ENCODE data around the gene MX2. TPM values are rescaled to one million over a fixed set of nuclear protein-coding genes. Genes with fewer than 3 reads are reported as not detected.
A peak's percentile ranks its signal among the peaks of the same experiment; 100 is the strongest.

The MX2 gene
- total and polyA plus RNA-seq, 9 of the 15 experiments (the other 6 are each of a cell fraction or from before 2014, with no cell fraction given) = 0.10 to 0.95 (median 0.47) TPM; not detected in 1

DNA sequence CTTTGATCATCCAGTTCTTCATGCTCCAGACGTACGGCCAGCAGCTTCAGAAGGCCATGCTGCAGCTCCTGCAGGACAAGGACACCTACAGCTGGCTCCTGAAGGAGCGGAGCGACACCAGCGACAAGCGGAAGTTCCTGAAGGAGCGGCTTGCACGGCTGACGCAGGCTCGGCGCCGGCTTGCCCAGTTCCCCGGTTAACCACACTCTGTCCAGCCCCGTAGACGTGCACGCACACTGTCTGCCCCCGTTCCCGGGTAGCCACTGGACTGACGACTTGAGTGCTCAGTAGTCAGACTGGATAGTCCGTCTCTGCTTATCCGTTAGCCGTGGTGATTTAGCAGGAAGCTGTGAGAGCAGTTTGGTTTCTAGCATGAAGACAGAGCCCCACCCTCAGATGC, 96.7 kb downstream of the MX2 start:
- Histone ChIP-seq H3K27ac (ENCODE audit: extremely low read depth, low read depth, low read length) (no peak overlapping the region), H3K4me1 (replicated peaks in 1 of 2; ENCODE audit: control insufficient read depth in 2 of 2, insufficient read depth in 2 of 2, low read length in 2 of 2) (peaks cover 0 to 3% of the 10 kb centered on the region in 2 experiments; a peak in 1 of 5 replicates), H4K20me1 (replicated peaks; ENCODE audit: control insufficient read depth, insufficient read depth, low read length) (no peaks in the 10 kb centered on the region), H3K79me2 (ENCODE audit: control insufficient read depth, insufficient read depth, low read length) (no peaks in the 10 kb centered on the region), H3K4me2 (ENCODE audit: insufficient read depth, low read length) (no peak overlapping the region), H3K9ac (ENCODE audit: insufficient read depth in 1 of 2, low read depth in 2 of 2, low read length in 2 of 2) (no peak overlapping the region), H3K9me1 (ENCODE audit: control insufficient read depth, insufficient read depth, low read length) (no peaks in the 10 kb centered on the region), H3K9me3 (replicated peaks; ENCODE audit: control insufficient read depth, insufficient read depth, low read depth, low read length) (no peaks in the 10 kb centered on the region), H2AFZ (ENCODE audit: low read depth, low read length) (no peak overlapping the region), H3K27me3 (ENCODE audit: control insufficient read depth in 2 of 2, insufficient read depth in 2 of 2, low read length in 2 of 2) (peaks cover 8 to 23% of the 10 kb centered on the region in 2 experiments; a peak in 3 of 5 replicates), H3K4me3 (no peak overlapping the region), H3K36me3 (ENCODE audit: control insufficient read depth, insufficient read depth, low read length) (no peaks in the 10 kb centered on the region)
- WGBS (ENCODE audit: insufficient coverage, low coverage, missing lambda C conversion rate) = 1% methylated on average over 22 of the region's 22 CpGs
- ChIA-PET POLR2A (interaction anchor here (0.7 kb wide), 2 partner anchors 14 to 295 kb away, joined by 3 read pairs; no protein-coding TSS in a partner anchor), CTCF (ENCODE audit: low intra/inter-chr PET ratio) (no interaction called here)
- TF ChIP-seq ZNF717 (CRISPR knock-in tag; IDR thresholded peaks at IDR 0.05) = no peak
- TF ChIP-seq ZNF224 (CRISPR knock-in tag; IDR thresholded peaks at IDR 0.05) = no peak
- no peak for TF ChIP-seq NFXL1 (CRISPR knock-in tag; IDR thresholded peaks at IDR 0.05)
- 0 out of 2 replicates have a peak, but pooled peaks have one; percentile 15 for TF ChIP-seq GABPA (tag; conservative IDR thresholded peaks at IDR 0.05; ENCODE audit: low read depth)
- DNase-seq (ENCODE audit: extremely low read depth in 1 of 4, low spot score in 3 of 4) (no peak), FAIRE-seq (no peak), ATAC-seq (peak; percentile 29; the same call in 1 of the 3 replicates)
- intact Hi-C loops (cut with micrococcal nuclease) (loop anchor here (10.0 kb wide), 1 partner anchor 334 kb away; no protein-coding TSS in a partner anchor), in situ Hi-C loops (cut with MboI) (no loop called here)
- no TSS peak for BruUV-seq (replicated peaks)

Other genes with a start within 250 kb of the MX2 start
- gene BACE2, start 193.9 kb upstream of the MX2 start, total RNA-seq (2014; rRNA removed) = 0.05 TPM in 1 of 2 replicates, not detected in the other
- 0.15 TPM in 1 of 2 replicates, not detected in the other for gene BACE2, start 193.9 kb upstream of the MX2 start, total RNA-seq (2014; rRNA removed; fragmentation: Illumina TruSeq; extraction: Trizol)
- gene BACE2, start 193.9 kb upstream of the MX2 start, total RNA-seq (2015; rRNA removed; fragmentation: Illumina TruSeq; extraction: Trizol) = 0.18 TPM in 1 of 2 replicates, not detected in the other
- 0.07 and 0.24 TPM in 2 replicates for gene BACE2, start 193.9 kb upstream of the MX2 start, total RNA-seq (2021)
- 0.15 TPM in 1 of 2 replicates, not detected in the other for gene BACE2, start 193.9 kb upstream of the MX2 start, polyA plus RNA-seq (2011; rRNA removed)
- gene BACE2, start 193.9 kb upstream of the MX2 start, polyA plus RNA-seq (2014; fragmentation: Illumina TruSeq; extraction: Trizol) = not detected in 2 replicates
- gene BACE2, start 193.9 kb upstream of the MX2 start, polyA plus RNA-seq (2014; fragmentation: Nextera tagmentation; extraction: Ambion mirVana) = under 1 TPM in 1 of 2 experiments, not detected in 1; 0.08 TPM
- gene BACE2, start 193.9 kb upstream of the MX2 start, polyA plus RNA-seq (2014; rRNA removed) = 0.16 TPM in 1 of 2 replicates, not detected in the other
- not detected in 2 replicates for gene FAM3B, start 45.2 kb upstream of the MX2 start, total RNA-seq (2014; rRNA removed)
- not detected in 2 replicates for gene FAM3B, start 45.2 kb upstream of the MX2 start, total RNA-seq (2014; rRNA removed; fragmentation: Illumina TruSeq; extraction: Trizol)
- 0.18 and 0.19 TPM in 2 replicates for gene FAM3B, start 45.2 kb upstream of the MX2 start, total RNA-seq (2015; rRNA removed; fragmentation: Illumina TruSeq; extraction: Trizol)
- gene FAM3B, start 45.2 kb upstream of the MX2 start, total RNA-seq (2021) = not detected in 2 replicates
- not detected in 2 replicates for gene FAM3B, start 45.2 kb upstream of the MX2 start, polyA plus RNA-seq (2011; rRNA removed)
- gene FAM3B, start 45.2 kb upstream of the MX2 start, polyA plus RNA-seq (2014; fragmentation: Illumina TruSeq; extraction: Trizol) = not detected in 2 replicates
- gene FAM3B, start 45.2 kb upstream of the MX2 start, polyA plus RNA-seq (2014; fragmentation: Nextera tagmentation; extraction: Ambion mirVana) = under 1 TPM; 0.07 to 0.17 TPM
- 0.04 and 0.24 TPM in 2 replicates for gene FAM3B, start 45.2 kb upstream of the MX2 start, polyA plus RNA-seq (2014; rRNA removed)
- 0.08 TPM in 1 of 2 replicates, not detected in the other for gene MX1, start 64.2 kb downstream of the MX2 start, total RNA-seq (2014; rRNA removed)
- not detected in 2 replicates for gene MX1, start 64.2 kb downstream of the MX2 start, total RNA-seq (2014; rRNA removed; fragmentation: Illumina TruSeq; extraction: Trizol)
- gene MX1, start 64.2 kb downstream of the MX2 start, total RNA-seq (2015; rRNA removed; fragmentation: Illumina TruSeq; extraction: Trizol) = 0.07 TPM in 1 of 2 replicates, not detected in the other
- gene MX1, start 64.2 kb downstream of the MX2 start, total RNA-seq (2021) = 0.51 and 0.78 TPM in 2 replicates
- gene MX1, start 64.2 kb downstream of the MX2 start, polyA plus RNA-seq (2011; rRNA removed) = 0.07 TPM in 1 of 2 replicates, not detected in the other
- 0.15 TPM in 1 of 2 replicates, not detected in the other for gene MX1, start 64.2 kb downstream of the MX2 start, polyA plus RNA-seq (2014; fragmentation: Illumina TruSeq; extraction: Trizol)
- gene MX1, start 64.2 kb downstream of the MX2 start, polyA plus RNA-seq (2014; fragmentation: Nextera tagmentation; extraction: Ambion mirVana) = not detected
- 0.34 TPM in 1 of 2 replicates, not detected in the other for gene MX1, start 64.2 kb downstream of the MX2 start, polyA plus RNA-seq (2014; rRNA removed)
- not detected in 2 replicates for gene TMPRSS2, start 146.1 kb downstream of the MX2 start, total RNA-seq (2014; rRNA removed)
- gene TMPRSS2, start 146.1 kb downstream of the MX2 start, total RNA-seq (2014; rRNA removed; fragmentation: Illumina TruSeq; extraction: Trizol) = not detected in 2 replicates
- not detected in 2 replicates for gene TMPRSS2, start 146.1 kb downstream of the MX2 start, total RNA-seq (2015; rRNA removed; fragmentation: Illumina TruSeq; extraction: Trizol)
- gene TMPRSS2, start 146.1 kb downstream of the MX2 start, total RNA-seq (2021) = 0.20 TPM in 2 replicates
- not detected in 2 replicates for gene TMPRSS2, start 146.1 kb downstream of the MX2 start, polyA plus RNA-seq (2011; rRNA removed)
- gene TMPRSS2, start 146.1 kb downstream of the MX2 start, polyA plus RNA-seq (2014; fragmentation: Illumina TruSeq; extraction: Trizol) = not detected in 2 replicates
- not detected for gene TMPRSS2, start 146.1 kb downstream of the MX2 start, polyA plus RNA-seq (2014; fragmentation: Nextera tagmentation; extraction: Ambion mirVana)
- not detected in 2 replicates for gene TMPRSS2, start 146.1 kb downstream of the MX2 start, polyA plus RNA-seq (2014; rRNA removed)

All from K562 (cell line).